HepG2 (cell line): ENCODE results near the gene CDK6. TPM values are rescaled to one million over a fixed set of nuclear protein-coding genes. Genes with fewer than 3 reads are reported as not detected.

Source experiments
- ATAC-seq: fragments of 200-7000 bp; cut with Tn5 transposase; 3 replicates; pipeline ENCODE4 v1.9.1; 2020; ENCODE audit warnings: mild to moderate bottlenecking, moderate library complexity
- BruUV-seq: library from RNA; stranded (reverse); fragments of 400-500 nt; replicated peaks from 2 replicates; lab custom pipeline; 2021; lab: Mats Ljungman, UMichigan
- CTCF ChIA-PET: fragments of 300-600 bp; formaldehyde crosslinking; extraction: SDS; loops from one replicate; lab custom pipeline; 2021; ENCODE audit warnings: low total read pairs, inconsistent platforms, low intra/inter-chr PET ratio; lab: Yijun Ruan, JAX
- POLR2A ChIA-PET: fragments of 350-600 bp; sonication (Branson Sonifier 250); formaldehyde crosslinking; loops from one replicate; lab custom pipeline; 2020; ENCODE audit warnings: antibody characterized with exemption, inconsistent platforms; lab: Yijun Ruan, JAX
- DNase-seq: peaks from one replicate; pipeline ENCODE4 v3.0.0-alpha.2; 2015; ENCODE audit warnings: low spot score
- FAIRE-seq: peaks from 3 replicates; lab custom pipeline; 2011; peaks lifted over from hg19 to GRCh38; lab: Jason Lieb, UNC
- H2AFZ ChIP-seq: one replicate; pipeline ENCODE4 v1.6.1; 2011; ENCODE audit warnings: low read length, inconsistent platforms
- H3K27ac ChIP-seq: fragments of 300-600 bp; 3 replicates; pipeline ENCODE4 v1.8.0; 2011; ENCODE audit warnings: mixed run types, mild to moderate bottlenecking, mixed read lengths, low read length, inconsistent platforms; ENCODE audit not compliant: insufficient read depth; ENCODE audit errors: extremely low read length
- H3K27me3 ChIP-seq, 2 experiments: fragments of 200-600 bp in 1 of 2; 2 replicates in 1 of 2; 3 replicates in 1 of 2; pipeline versions ENCODE4 v1.6.0 to v1.8.0; 2011; ENCODE audit warnings: low read length in 2 of 2, mild to moderate bottlenecking in 2 of 2, moderate library complexity in 2 of 2, inconsistent platforms in 1 of 2; ENCODE audit not compliant: insufficient read depth in 2 of 2, control insufficient read depth in 1 of 2
- H3K36me3 ChIP-seq, 2 experiments: fragments of 200-600 bp in 1 of 2; replicated peaks in 1 of 2; 2 replicates in 1 of 2; 3 replicates in 1 of 2; pipeline versions ENCODE4 v1.5.1 to v1.8.0; 2011; ENCODE audit warnings: low read length in 2 of 2, inconsistent platforms in 1 of 2; ENCODE audit not compliant: insufficient read depth in 2 of 2, control insufficient read depth in 1 of 2
- H3K4me1 ChIP-seq: 2 replicates; pipeline ENCODE4 v1.5.1; 2012; ENCODE audit warnings: low read length, inconsistent platforms; ENCODE audit not compliant: insufficient read depth
- H3K4me2 ChIP-seq: 2 replicates; pipeline ENCODE4 v1.6.0; 2011; ENCODE audit warnings: low read depth, low read length, inconsistent platforms
- H3K4me3 ChIP-seq, 3 experiments: fragments of 200-600 bp in 1 of 3; sonication (generic), shearing (Covaris generic) in 1 of 3; replicated peaks in 1 of 3; 2 replicates each; pipeline ENCODE4 v1.5.1; 2011 to 2016; ENCODE audit warnings: low read length in 3 of 3, inconsistent platforms in 2 of 3, low read depth in 2 of 3, mild to moderate bottlenecking in 2 of 3, control low read depth in 1 of 3, mixed read lengths in 1 of 3; ENCODE audit not compliant: insufficient read depth in 1 of 3
- H3K79me2 ChIP-seq: one replicate; pipeline ENCODE4 v1.6.1; 2011; ENCODE audit warnings: low read length, inconsistent platforms; ENCODE audit not compliant: insufficient read depth
- H3K9ac ChIP-seq: 2 replicates; pipeline ENCODE4 v1.6.0; 2011; ENCODE audit warnings: mild to moderate bottlenecking, low read depth, low read length, inconsistent platforms; ENCODE audit not compliant: insufficient read depth
- H3K9me3 ChIP-seq: 2 replicates; pipeline ENCODE4 v1.5.1; 2012; ENCODE audit warnings: mild to moderate bottlenecking, low read length
- H4K20me1 ChIP-seq: 2 replicates; pipeline ENCODE4 v1.6.0; 2011; ENCODE audit warnings: inconsistent platforms, mild to moderate bottlenecking, low read length, moderate library complexity; ENCODE audit not compliant: insufficient read depth
- ATF6 ChIP-seq: sonication (generic); formaldehyde crosslinking; conservative IDR thresholded peaks from 2 replicates; pipeline ENCODE4 v1.4.0; 2020; ENCODE audit warnings: missing genetic modification reagents
- EEA1 ChIP-seq: sonication (generic); formaldehyde crosslinking; IDR thresholded peaks from 2 replicates; pipeline ENCODE4 v1.5.1; 2020; ENCODE audit warnings: mild to moderate bottlenecking, missing genetic modification reagents, borderline replicate concordance
- POLR2AphosphoS5 ChIP-seq: IDR thresholded peaks from 2 replicates; pipeline ENCODE4 v1.6.1; 2012; ENCODE audit warnings: low read depth, low read length
- SAFB2 ChIP-seq: sonication (generic); formaldehyde crosslinking; IDR thresholded peaks from 2 replicates; pipeline ENCODE4 v1.5.1; 2020; ENCODE audit warnings: missing genetic modification reagents, low read depth, mild to moderate bottlenecking, borderline replicate concordance
- TEF ChIP-seq: sonication (generic); formaldehyde crosslinking; IDR thresholded peaks from 2 replicates; pipeline ENCODE4 v1.5.0; 2020; ENCODE audit warnings: missing genetic modification reagents
- ZFP82 ChIP-seq: sonication (generic); formaldehyde crosslinking; IDR thresholded peaks from 2 replicates; pipeline ENCODE4 v1.5.1; 2020; ENCODE audit warnings: mild to moderate bottlenecking, missing genetic modification reagents, borderline replicate concordance
- ZNF12 ChIP-seq: sonication (generic); formaldehyde crosslinking; IDR thresholded peaks from 2 replicates; pipeline ENCODE4 v1.5.0; 2020; ENCODE audit warnings: missing genetic modification reagents
- ZNF20 ChIP-seq: sonication (generic); formaldehyde crosslinking; IDR thresholded peaks from 2 replicates; pipeline ENCODE4 v1.4.0; 2020; ENCODE audit warnings: mild to moderate bottlenecking, moderate library complexity, missing genetic modification reagents
- ZNF224 ChIP-seq: sonication (generic); formaldehyde crosslinking; IDR thresholded peaks from 2 replicates; pipeline ENCODE4 v1.5.0; 2020; ENCODE audit warnings: mild to moderate bottlenecking, missing genetic modification reagents
- ZNF230 ChIP-seq: sonication (generic); formaldehyde crosslinking; IDR thresholded peaks from 2 replicates; pipeline ENCODE4 v1.4.0; 2020; ENCODE audit warnings: mild to moderate bottlenecking, missing genetic modification reagents
- ZNF383 ChIP-seq: sonication (generic); formaldehyde crosslinking; IDR thresholded peaks from 2 replicates; pipeline ENCODE4 v1.4.0; 2020; ENCODE audit warnings: missing genetic modification reagents, mild to moderate bottlenecking, borderline replicate concordance
- ZNF441 ChIP-seq: sonication (generic); formaldehyde crosslinking; IDR thresholded peaks from 2 replicates; pipeline ENCODE4 v1.7.0; 2021; ENCODE audit warnings: missing genetic modification reagents, borderline replicate concordance
- ZNF460 ChIP-seq: sonication (generic); formaldehyde crosslinking; IDR thresholded peaks from 2 replicates; pipeline ENCODE4 v1.5.1; 2020; ENCODE audit warnings: missing genetic modification reagents, mild to moderate bottlenecking, borderline replicate concordance
- WGBS: methylation state at CpG from one replicate; pipeline ENCODE4 v1.1.6; 2017; ENCODE audit warnings: low lambda C conversion rate; 5-methylcytosine and 5-hydroxymethylcytosine counted together
- in situ Hi-C: cut with HindIII; loops from 2 replicates; pipeline ENCODE4 v1.10.0; 2017; ENCODE audit warnings: low pct_unique_long_range_greater_than_20kb; ENCODE audit not compliant: extremely low pct_ligation_motif_present
- intact Hi-C: fragments of 100-400 bp; cut with micrococcal nuclease; formaldehyde crosslinking; loops from one replicate; pipeline ENCODE4 v1.10.0; 2022; ENCODE audit not compliant: unreplicated experiment
- polyA plus RNA-seq, 8 experiments: library from polyadenylated mRNA; depleted of rRNA in 3 of 8; stranded (reverse) in 7 of 8; unstranded in 1 of 8; fragments of >200 nt; fragmentation: Illumina TruSeq in 4 of 8; extraction: Trizol in 4 of 8; gene quantifications; 2 replicates each; pipeline versions ENCODE4 v1.2.1 to v1.2.3, GENCODE V29; 2011 to 2016; ENCODE audit warnings: low read depth in 4 of 8, missing spikeins in 1 of 8, mixed read lengths in 1 of 8; ENCODE audit not compliant: insufficient read depth in 1 of 8
- total RNA-seq, 5 experiments: library from RNA; depleted of rRNA; stranded (reverse); fragments of >200 nt; fragmentation: Illumina TruSeq; extraction: Trizol; gene quantifications; 2 replicates each; pipeline ENCODE4 v1.2.3, GENCODE V29; 2016; ENCODE audit warnings: low read depth in 1 of 5
- TF ChIP-seq, protein P1 (sequence below): sonication (generic); formaldehyde crosslinking; IDR thresholded peaks from 2 replicates; pipeline ENCODE4 v1.5.0; 2020; ENCODE audit warnings: missing genetic modification reagents, mild to moderate bottlenecking, borderline replicate concordance

CDK6 gene
- total and polyA plus RNA-seq, 2 of the 13 experiments (the other 11 are each of a cell fraction or from before 2014, with no cell fraction given), result 34.6 to 90.8 TPM

DNA sequence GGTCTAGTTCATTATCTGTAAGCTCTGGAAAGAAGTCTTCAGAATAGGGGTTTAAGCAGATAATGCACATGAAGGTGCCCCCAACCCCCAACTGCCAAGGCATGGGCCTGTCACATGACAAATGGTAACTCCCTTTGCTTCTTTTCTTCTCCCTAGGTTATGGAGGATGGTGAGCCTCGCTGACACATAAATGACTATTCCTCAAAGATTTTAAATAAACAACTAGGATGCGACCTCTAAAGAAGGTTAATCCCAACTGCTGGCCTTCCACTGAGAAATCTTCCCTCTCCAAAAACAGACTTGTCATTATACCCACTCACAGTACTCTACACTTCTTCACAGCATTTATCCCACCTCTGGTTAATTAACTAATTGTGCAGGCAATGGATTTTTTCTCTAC, 170.4 kb downstream of the CDK6 start:
- no peak for ATAC-seq
- POLR2A ChIA-PET, result no interaction called here
- Histone ChIP-seq H3K4me2 (no peak overlapping the region), H3K27me3 (no peaks in the 10 kb centered on the region), H3K27ac (no peak overlapping the region), H2AFZ (no peak overlapping the region), H3K4me1 (no peaks in the 10 kb centered on the region), H3K4me3 (no peak overlapping the region), H3K36me3 (peaks cover 19 to 68% of the 10 kb centered on the region in 2 experiments), H3K79me2 (peaks cover 5% of the 10 kb centered on the region), H3K9me3 (no peaks in the 10 kb centered on the region), H3K9ac (no peak overlapping the region), H4K20me1 (no peaks in the 10 kb centered on the region)
- no TSS peak for BruUV-seq
- in situ Hi-C loops, result no loop called here
- no peak for DNase-seq
- no peak for FAIRE-seq
- WGBS, result 74% methylated on average over 2 of the region's 2 CpGs
- CTCF ChIA-PET, result no interaction called here
- TF ChIP-seq ZFP82 (CRISPR knock-in tag) (no peak), POLR2AphosphoS5 (peak; percentile 32; the same call in 1 of the 2 replicates)
- intact Hi-C loops, result no loop called here

- ChIA-PET CTCF (no interaction called here), POLR2A (no interaction called here)
- no TSS peak for BruUV-seq
- TF ChIP-seq ZNF383 (CRISPR knock-in tag) (no peak), ZNF20 (CRISPR knock-in tag) (no peak), TEF (CRISPR knock-in tag) (no peak), ZNF460 (CRISPR knock-in tag) (no peak), EEA1 (no peak), ZNF441 (CRISPR knock-in tag) (no peak), SAFB2 (no peak), ZNF230 (no peak), ATF6 (CRISPR knock-in tag) (no peak), ZNF12 (CRISPR knock-in tag) (no peak), ZNF224 (CRISPR knock-in tag) (no peak)
- TF ChIP-seq, protein P1, sequence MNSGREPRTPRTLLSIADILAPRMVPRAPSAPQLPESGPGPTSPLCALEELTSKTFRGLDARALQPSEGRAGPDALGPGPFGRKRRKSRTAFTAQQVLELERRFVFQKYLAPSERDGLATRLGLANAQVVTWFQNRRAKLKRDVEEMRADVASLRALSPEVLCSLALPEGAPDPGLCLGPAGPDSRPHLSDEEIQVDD (CRISPR knock-in tag), result no peak
These were observed 174.7 kb downstream of the CDK6 start for GRCh38 chr7:92661651-92662050.

More at GRCh38 chr7:92661651-92662050, 174.7 kb downstream of the CDK6 start:
- Histone ChIP-seq H3K4me2 (no peak overlapping the region), H3K9ac (no peak overlapping the region), H3K4me1 (no peaks in the 10 kb centered on the region), H2AFZ (no peak overlapping the region), H3K4me3 (no peak overlapping the region), H3K36me3 (peaks cover 24 to 63% of the 10 kb centered on the region in 2 experiments), H3K9me3 (no peaks in the 10 kb centered on the region), H3K79me2 (peaks cover 5% of the 10 kb centered on the region), H3K27me3 (no peaks in the 10 kb centered on the region), H4K20me1 (no peaks in the 10 kb centered on the region), H3K27ac (no peak overlapping the region)
- DNase-seq (no peak), FAIRE-seq (no peak), ATAC-seq (no peak)
- intact Hi-C loops, result no loop called here
- in situ Hi-C loops, result no loop called here
- WGBS, result 97% methylated on average over 1 of the region's 1 CpG
